HepG2 (cell line): ENCODE measurements around the gene EPB41L1. TPM values are rescaled to one million over a fixed set of nuclear protein-coding genes. Genes with fewer than 3 reads are reported as not detected.

Experiments used
- ATAC-seq: fragments of 200-7000 bp; cut with Tn5 transposase; 3 replicates; pipeline ENCODE4 v1.9.1; 2020; ENCODE audit warnings: mild to moderate bottlenecking, moderate library complexity
- BruUV-seq: library from RNA; stranded (reverse); fragments of 400-500 nt; replicated peaks from 2 replicates; lab custom pipeline; 2021; lab: Mats Ljungman, UMichigan
- CTCF ChIA-PET: fragments of 300-600 bp; formaldehyde crosslinking; extraction: SDS; loops from one replicate; lab custom pipeline; 2021; ENCODE audit warnings: low total read pairs, inconsistent platforms, low intra/inter-chr PET ratio; lab: Yijun Ruan, JAX
- POLR2A ChIA-PET: fragments of 350-600 bp; sonication (Branson Sonifier 250); formaldehyde crosslinking; loops from one replicate; lab custom pipeline; 2020; ENCODE audit warnings: antibody characterized with exemption, inconsistent platforms; lab: Yijun Ruan, JAX
- DNase-seq: peaks from one replicate; pipeline ENCODE4 v3.0.0-alpha.2; 2015; ENCODE audit warnings: low spot score
- FAIRE-seq: peaks from 3 replicates; lab custom pipeline; 2011; peaks lifted over from hg19 to GRCh38; lab: Jason Lieb, UNC
- H2AFZ ChIP-seq: one replicate; pipeline ENCODE4 v1.6.1; 2011; ENCODE audit warnings: low read length, inconsistent platforms
- H3K27ac ChIP-seq: fragments of 300-600 bp; 3 replicates; pipeline ENCODE4 v1.8.0; 2011; ENCODE audit warnings: mixed run types, mild to moderate bottlenecking, mixed read lengths, low read length, inconsistent platforms; ENCODE audit not compliant: insufficient read depth; ENCODE audit errors: extremely low read length
- H3K27me3 ChIP-seq, 2 experiments: fragments of 200-600 bp in 1 of 2; 2 replicates in 1 of 2; 3 replicates in 1 of 2; pipeline versions ENCODE4 v1.6.0 to v1.8.0; 2011; ENCODE audit warnings: low read length in 2 of 2, mild to moderate bottlenecking in 2 of 2, moderate library complexity in 2 of 2, inconsistent platforms in 1 of 2; ENCODE audit not compliant: insufficient read depth in 2 of 2, control insufficient read depth in 1 of 2
- H3K36me3 ChIP-seq, 2 experiments: fragments of 200-600 bp in 1 of 2; replicated peaks in 1 of 2; 2 replicates in 1 of 2; 3 replicates in 1 of 2; pipeline versions ENCODE4 v1.5.1 to v1.8.0; 2011; ENCODE audit warnings: low read length in 2 of 2, inconsistent platforms in 1 of 2; ENCODE audit not compliant: insufficient read depth in 2 of 2, control insufficient read depth in 1 of 2
- H3K4me1 ChIP-seq: 2 replicates; pipeline ENCODE4 v1.5.1; 2012; ENCODE audit warnings: low read length, inconsistent platforms; ENCODE audit not compliant: insufficient read depth
- H3K4me2 ChIP-seq: 2 replicates; pipeline ENCODE4 v1.6.0; 2011; ENCODE audit warnings: low read depth, low read length, inconsistent platforms
- H3K4me3 ChIP-seq, 3 experiments: fragments of 200-600 bp in 1 of 3; sonication (generic), shearing (Covaris generic) in 1 of 3; replicated peaks in 1 of 3; 2 replicates each; pipeline ENCODE4 v1.5.1; 2011 to 2016; ENCODE audit warnings: low read length in 3 of 3, inconsistent platforms in 2 of 3, low read depth in 2 of 3, mild to moderate bottlenecking in 2 of 3, control low read depth in 1 of 3, mixed read lengths in 1 of 3; ENCODE audit not compliant: insufficient read depth in 1 of 3
- H3K79me2 ChIP-seq: one replicate; pipeline ENCODE4 v1.6.1; 2011; ENCODE audit warnings: low read length, inconsistent platforms; ENCODE audit not compliant: insufficient read depth
- H3K9ac ChIP-seq: 2 replicates; pipeline ENCODE4 v1.6.0; 2011; ENCODE audit warnings: mild to moderate bottlenecking, low read depth, low read length, inconsistent platforms; ENCODE audit not compliant: insufficient read depth
- H3K9me3 ChIP-seq: 2 replicates; pipeline ENCODE4 v1.5.1; 2012; ENCODE audit warnings: mild to moderate bottlenecking, low read length
- H4K20me1 ChIP-seq: 2 replicates; pipeline ENCODE4 v1.6.0; 2011; ENCODE audit warnings: inconsistent platforms, mild to moderate bottlenecking, low read length, moderate library complexity; ENCODE audit not compliant: insufficient read depth
- FOXC1 ChIP-seq: sonication (generic); formaldehyde crosslinking; IDR thresholded peaks from 2 replicates; pipeline ENCODE4 v1.8.0; 2022; ENCODE audit warnings: mild to moderate bottlenecking, missing genetic modification reagents, borderline replicate concordance
- FOXK1 ChIP-seq: sonication (generic); formaldehyde crosslinking; IDR thresholded peaks from 2 replicates; pipeline ENCODE4 v1.4.0; 2020; ENCODE audit warnings: low read depth, missing genetic modification reagents, borderline replicate concordance
- GABPA ChIP-seq, 2 experiments: IDR thresholded peaks; 2 replicates each; pipeline ENCODE4 v1.6.1; 2011 to 2016; ENCODE audit warnings: low read depth in 2 of 2, low read length in 1 of 2, missing biosample characterization in 1 of 2, missing genetic modification characterization in 1 of 2
- SOX6 ChIP-seq, 2 experiments: fragments of 450-650 bp in 1 of 2; sonication (generic) in 1 of 2; formaldehyde crosslinking in 1 of 2; IDR thresholded peaks; 2 replicates each; pipeline versions ENCODE4 v1.4.0 to v1.6.1; 2017 to 2020; ENCODE audit warnings: antibody characterized with exemption in 1 of 2, mild to moderate bottlenecking in 1 of 2, missing genetic modification reagents in 1 of 2
- YEATS4 ChIP-seq: sonication (generic); formaldehyde crosslinking; IDR thresholded peaks from 2 replicates; pipeline ENCODE4 v1.4.0; 2020; ENCODE audit warnings: missing genetic modification reagents, borderline replicate concordance
- ZBTB38 ChIP-seq: sonication (generic); formaldehyde crosslinking; IDR thresholded peaks from 2 replicates; pipeline ENCODE4 v1.5.1; 2020; ENCODE audit warnings: mild to moderate bottlenecking, missing genetic modification reagents
- ZNF263 ChIP-seq: sonication (generic); formaldehyde crosslinking; IDR thresholded peaks from 2 replicates; pipeline ENCODE4 v1.4.0; 2020; ENCODE audit warnings: missing genetic modification reagents
- ZNF382 ChIP-seq: sonication (generic); formaldehyde crosslinking; IDR thresholded peaks from 2 replicates; pipeline ENCODE4 v1.5.0; 2020; ENCODE audit warnings: missing genetic modification reagents, mild to moderate bottlenecking, borderline replicate concordance
- ZNF441 ChIP-seq: sonication (generic); formaldehyde crosslinking; IDR thresholded peaks from 2 replicates; pipeline ENCODE4 v1.7.0; 2021; ENCODE audit warnings: missing genetic modification reagents, borderline replicate concordance
- ZNF746 ChIP-seq: sonication (generic); formaldehyde crosslinking; IDR thresholded peaks from 2 replicates; pipeline ENCODE4 v1.8.0; 2022; ENCODE audit warnings: mild to moderate bottlenecking, missing genetic modification reagents
- ZNF850 ChIP-seq: sonication (generic); formaldehyde crosslinking; conservative IDR thresholded peaks from 2 replicates; pipeline ENCODE4 v1.9.0; 2021; ENCODE audit warnings: mild to moderate bottlenecking, missing genetic modification reagents
- WGBS: methylation state at CpG from one replicate; pipeline ENCODE4 v1.1.6; 2017; ENCODE audit warnings: low lambda C conversion rate; 5-methylcytosine and 5-hydroxymethylcytosine counted together
- in situ Hi-C: cut with HindIII; loops from 2 replicates; pipeline ENCODE4 v1.10.0; 2017; ENCODE audit warnings: low pct_unique_long_range_greater_than_20kb; ENCODE audit not compliant: extremely low pct_ligation_motif_present
- intact Hi-C: fragments of 100-400 bp; cut with micrococcal nuclease; formaldehyde crosslinking; loops from one replicate; pipeline ENCODE4 v1.10.0; 2022; ENCODE audit not compliant: unreplicated experiment
- polyA plus RNA-seq, 8 experiments: library from polyadenylated mRNA; depleted of rRNA in 3 of 8; stranded (reverse) in 7 of 8; unstranded in 1 of 8; fragments of >200 nt; fragmentation: Illumina TruSeq in 4 of 8; extraction: Trizol in 4 of 8; gene quantifications; 2 replicates each; pipeline versions ENCODE4 v1.2.1 to v1.2.3, GENCODE V29; 2011 to 2016; ENCODE audit warnings: low read depth in 4 of 8, missing spikeins in 1 of 8, mixed read lengths in 1 of 8; ENCODE audit not compliant: insufficient read depth in 1 of 8
- total RNA-seq, 5 experiments: library from RNA; depleted of rRNA; stranded (reverse); fragments of >200 nt; fragmentation: Illumina TruSeq; extraction: Trizol; gene quantifications; 2 replicates each; pipeline ENCODE4 v1.2.3, GENCODE V29; 2016; ENCODE audit warnings: low read depth in 1 of 5
- TF ChIP-seq, protein P1 (sequence below): sonication (generic); formaldehyde crosslinking; IDR thresholded peaks from 2 replicates; pipeline ENCODE4 v1.4.0; 2020; ENCODE audit warnings: missing genetic modification reagents
- TF ChIP-seq, protein P2 (sequence below): sonication (generic); formaldehyde crosslinking; IDR thresholded peaks from 2 replicates; pipeline ENCODE4 v1.8.0; 2022; ENCODE audit warnings: low read depth, missing genetic modification reagents
- TF ChIP-seq, protein P3 (sequence below): sonication (generic); formaldehyde crosslinking; IDR thresholded peaks from 2 replicates; pipeline ENCODE4 v1.5.0; 2020; ENCODE audit warnings: mild to moderate bottlenecking, missing genetic modification reagents, moderate library complexity

Gene EPB41L1
- total and polyA plus RNA-seq, 2 of the 13 experiments (the other 11 are each of a cell fraction or from before 2014, with no cell fraction given): 16.7 to 39.0 TPM

DNA sequence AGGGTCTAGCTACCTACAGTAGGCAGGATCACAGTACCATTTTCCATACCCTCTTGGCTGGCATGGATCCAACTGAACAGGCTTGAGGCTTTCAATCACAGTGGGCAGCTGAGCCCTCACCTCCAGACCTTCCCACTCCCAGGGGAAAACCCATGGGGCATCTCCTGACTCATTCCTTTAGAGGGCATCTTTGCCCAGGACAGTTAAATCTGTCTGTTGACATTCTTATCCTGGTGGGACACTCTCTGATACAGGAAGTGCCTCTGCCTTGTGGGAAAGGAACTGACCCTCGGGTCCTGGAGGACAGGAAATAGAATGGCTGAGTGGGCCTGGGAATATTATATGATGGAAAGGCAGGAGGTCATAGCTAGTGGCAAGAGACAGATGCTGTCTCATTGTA, 10.2 kb upstream of the EPB41L1 start:
- ChIA-PET CTCF (no interaction called here), POLR2A (no interaction called here)
- WGBS: 0% methylated on average over 1 of the region's 1 CpG
- DNase-seq: no peak
- FAIRE-seq: no peak
- Histone ChIP-seq H3K4me1 (peaks cover 75% of the 10 kb centered on the region), H4K20me1 (no peaks in the 10 kb centered on the region), H3K4me3 (no peak overlapping the region), H3K27ac (no peak overlapping the region), H3K9me3 (no peaks in the 10 kb centered on the region), H3K36me3 (no peaks in the 10 kb centered on the region), H2AFZ (no peak overlapping the region), H3K79me2 (no peaks in the 10 kb centered on the region), H3K9ac (no peak overlapping the region), H3K27me3 (no peaks in the 10 kb centered on the region; a peak in 1 of 5 replicates), H3K4me2 (no peak overlapping the region)
- BruUV-seq: no TSS peak
- no peak for TF ChIP-seq ZNF441 (CRISPR knock-in tag)
- no peak for TF ChIP-seq SOX6 (IDR thresholded peaks at IDR 0.05)
- TF ChIP-seq SOX6 (CRISPR knock-in tag; IDR thresholded peaks at IDR 0.05): 0 out of 2 replicates have a peak, but pooled peaks have one; percentile 11
- no peak for TF ChIP-seq GABPA (IDR thresholded peaks at IDR 0.05; ENCODE audit: low read depth, low read length)
- TF ChIP-seq GABPA (CRISPR knock-in tag; IDR thresholded peaks at IDR 0.05; ENCODE audit: low read depth): peak; percentile 62
- no peak for TF ChIP-seq YEATS4 (CRISPR knock-in tag)
- TF ChIP-seq ZNF382 (CRISPR knock-in tag): 0 out of 2 replicates have a peak, but pooled peaks have one; percentile 51
- TF ChIP-seq, protein P1, sequence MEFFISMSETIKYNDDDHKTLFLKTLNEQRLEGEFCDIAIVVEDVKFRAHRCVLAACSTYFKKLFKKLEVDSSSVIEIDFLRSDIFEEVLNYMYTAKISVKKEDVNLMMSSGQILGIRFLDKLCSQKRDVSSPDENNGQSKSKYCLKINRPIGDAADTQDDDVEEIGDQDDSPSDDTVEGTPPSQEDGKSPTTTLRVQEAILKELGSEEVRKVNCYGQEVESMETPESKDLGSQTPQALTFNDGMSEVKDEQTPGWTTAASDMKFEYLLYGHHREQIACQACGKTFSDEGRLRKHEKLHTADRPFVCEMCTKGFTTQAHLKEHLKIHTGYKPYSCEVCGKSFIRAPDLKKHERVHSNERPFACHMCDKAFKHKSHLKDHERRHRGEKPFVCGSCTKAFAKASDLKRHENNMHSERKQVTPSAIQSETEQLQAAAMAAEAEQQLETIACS (CRISPR knock-in tag): no peak
- TF ChIP-seq ZNF850 (CRISPR knock-in tag): no peak
- TF ChIP-seq FOXC1 (CRISPR knock-in tag): no peak
- no peak for TF ChIP-seq ZBTB38 (CRISPR knock-in tag)
- TF ChIP-seq ZNF746 (CRISPR knock-in tag): no peak
- TF ChIP-seq, protein P2, sequence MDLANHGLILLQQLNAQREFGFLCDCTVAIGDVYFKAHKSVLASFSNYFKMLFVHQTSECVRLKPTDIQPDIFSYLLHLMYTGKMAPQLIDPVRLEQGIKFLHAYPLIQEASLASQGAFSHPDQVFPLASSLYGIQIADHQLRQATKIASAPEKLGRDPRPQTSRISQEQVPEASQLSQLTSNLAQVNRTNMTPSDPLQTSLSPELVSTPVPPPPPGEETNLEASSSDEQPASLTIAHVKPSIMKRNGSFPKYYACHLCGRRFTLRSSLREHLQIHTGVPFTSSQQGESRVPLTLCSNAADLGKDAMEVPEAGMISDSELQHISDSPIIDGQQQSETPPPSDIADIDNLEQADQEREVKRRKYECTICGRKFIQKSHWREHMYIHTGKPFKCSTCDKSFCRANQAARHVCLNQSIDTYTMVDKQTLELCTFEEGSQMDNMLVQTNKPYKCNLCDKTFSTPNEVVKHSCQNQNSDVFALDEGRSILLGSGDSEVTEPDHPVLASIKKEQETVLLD (CRISPR knock-in tag): no peak
- TF ChIP-seq, protein P3, sequence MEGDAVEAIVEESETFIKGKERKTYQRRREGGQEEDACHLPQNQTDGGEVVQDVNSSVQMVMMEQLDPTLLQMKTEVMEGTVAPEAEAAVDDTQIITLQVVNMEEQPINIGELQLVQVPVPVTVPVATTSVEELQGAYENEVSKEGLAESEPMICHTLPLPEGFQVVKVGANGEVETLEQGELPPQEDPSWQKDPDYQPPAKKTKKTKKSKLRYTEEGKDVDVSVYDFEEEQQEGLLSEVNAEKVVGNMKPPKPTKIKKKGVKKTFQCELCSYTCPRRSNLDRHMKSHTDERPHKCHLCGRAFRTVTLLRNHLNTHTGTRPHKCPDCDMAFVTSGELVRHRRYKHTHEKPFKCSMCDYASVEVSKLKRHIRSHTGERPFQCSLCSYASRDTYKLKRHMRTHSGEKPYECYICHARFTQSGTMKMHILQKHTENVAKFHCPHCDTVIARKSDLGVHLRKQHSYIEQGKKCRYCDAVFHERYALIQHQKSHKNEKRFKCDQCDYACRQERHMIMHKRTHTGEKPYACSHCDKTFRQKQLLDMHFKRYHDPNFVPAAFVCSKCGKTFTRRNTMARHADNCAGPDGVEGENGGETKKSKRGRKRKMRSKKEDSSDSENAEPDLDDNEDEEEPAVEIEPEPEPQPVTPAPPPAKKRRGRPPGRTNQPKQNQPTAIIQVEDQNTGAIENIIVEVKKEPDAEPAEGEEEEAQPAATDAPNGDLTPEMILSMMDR (CRISPR knock-in tag): peak; percentile 29
- no peak for TF ChIP-seq FOXK1 (CRISPR knock-in tag)
- no peak for TF ChIP-seq ZNF263 (CRISPR knock-in tag)
- intact Hi-C loops (no loop called here), in situ Hi-C loops (no loop called here)
- no peak for ATAC-seq
